HL-60 (cell line): ENCODE results near the gene KSR1.

ENCODE experiments used
- CTCF ChIP-seq: IDR thresholded peaks from one replicate; pipeline ENCODE4 v1.5.1; 2011; ENCODE audit warnings: low read length, control low read depth, inconsistent platforms; ENCODE audit not compliant: insufficient read depth
- POLR2AphosphoS5 ChIP-seq: IDR thresholded peaks from 2 replicates; pipeline ENCODE4 v1.6.1; 2012; ENCODE audit warnings: low read depth
- REST ChIP-seq: IDR thresholded peaks from 2 replicates; pipeline ENCODE4 v1.6.1; 2012; ENCODE audit warnings: low read depth; ENCODE audit not compliant: insufficient replicate concordance

GRCh38 chr17:27475981-27476895 is 20.0 kb downstream of the KSR1 start:
- TF ChIP-seq CTCF (no peak), POLR2AphosphoS5 (no peak), REST (no peak)
